HepG2 (cell line): ENCODE measurements around the gene CFAP43.
"Not testable (repeated sequence)": the region's sequence is repeated elsewhere in the genome, so short reads cannot be mapped to it uniquely, and the experiment has no call there.

Experiments
- RBM39 ChIP-seq: fragments of 200-400 bp; formaldehyde crosslinking; IDR thresholded peaks from one replicate; pipeline ENCODE4 v1.6.1; 2018; ENCODE audit warnings: antibody characterized with exemption, mild to moderate bottlenecking, low read depth, low read length; ENCODE audit not compliant: poor library complexity, severe bottlenecking
- SRSF9 ChIP-seq: fragments of 200-400 bp; formaldehyde crosslinking; IDR thresholded peaks from 2 replicates; pipeline ENCODE4 v1.6.1; 2018; ENCODE audit warnings: borderline replicate concordance, mild to moderate bottlenecking, low read depth, low read length; ENCODE audit not compliant: insufficient read depth, poor library complexity, severe bottlenecking

- TF ChIP-seq SRSF9, RBM39: not testable (repeated sequence)
These were observed 16.8 kb upstream of the CFAP43 start for GRCh38 chr10:104248931-104249330.
